ENCODE data around the gene ANKRD23.

- no peak for TF ChIP-seq CTCF (IDR thresholded peaks at IDR 0.05; ENCODE audit: poor library complexity, severe bottlenecking)
- no peak for TF ChIP-seq SMC3 (conservative IDR thresholded peaks at IDR 0.05; ENCODE audit: poor library complexity)
Measured at GRCh38 chr2:96890726-96891385, 47.0 kb upstream of the ANKRD23 start.
